ENCODE measurements around the gene KARS1. TPM values are rescaled to one million over a fixed set of nuclear protein-coding genes. Genes with fewer than 3 reads are reported as not detected.

The KARS1 gene
- total RNA-seq, 1 donor = 144 TPM

DNA sequence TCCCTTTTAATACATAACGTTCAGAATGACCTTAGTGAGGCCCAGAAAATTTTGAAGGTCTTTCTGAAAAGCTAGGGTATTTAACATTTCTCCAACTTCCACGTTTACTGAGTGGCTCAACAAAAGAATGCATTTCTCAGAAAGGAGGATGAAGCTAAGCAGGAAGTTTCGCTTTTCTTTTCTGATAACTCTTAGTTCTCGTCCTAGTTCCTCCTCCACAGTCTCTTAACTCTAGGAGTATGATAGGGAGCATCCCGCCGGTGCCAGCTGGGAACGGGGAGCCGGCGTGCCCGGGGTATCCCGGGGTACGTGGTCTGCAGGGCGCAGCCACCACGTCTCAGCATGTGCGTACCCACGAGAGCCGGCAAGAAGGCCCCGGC, 363 bp downstream of the KARS1 start:
- peak overlapping the region; percentile 99 for H3K4me3 ChIP-seq (ENCODE audit: low read depth, low read length)
- TF ChIP-seq CTCF (IDR thresholded peaks at IDR 0.05; ENCODE audit: insufficient read depth, low read length) = no peak
- DNase-seq (ENCODE audit: low read depth) = no peak

DNA sequence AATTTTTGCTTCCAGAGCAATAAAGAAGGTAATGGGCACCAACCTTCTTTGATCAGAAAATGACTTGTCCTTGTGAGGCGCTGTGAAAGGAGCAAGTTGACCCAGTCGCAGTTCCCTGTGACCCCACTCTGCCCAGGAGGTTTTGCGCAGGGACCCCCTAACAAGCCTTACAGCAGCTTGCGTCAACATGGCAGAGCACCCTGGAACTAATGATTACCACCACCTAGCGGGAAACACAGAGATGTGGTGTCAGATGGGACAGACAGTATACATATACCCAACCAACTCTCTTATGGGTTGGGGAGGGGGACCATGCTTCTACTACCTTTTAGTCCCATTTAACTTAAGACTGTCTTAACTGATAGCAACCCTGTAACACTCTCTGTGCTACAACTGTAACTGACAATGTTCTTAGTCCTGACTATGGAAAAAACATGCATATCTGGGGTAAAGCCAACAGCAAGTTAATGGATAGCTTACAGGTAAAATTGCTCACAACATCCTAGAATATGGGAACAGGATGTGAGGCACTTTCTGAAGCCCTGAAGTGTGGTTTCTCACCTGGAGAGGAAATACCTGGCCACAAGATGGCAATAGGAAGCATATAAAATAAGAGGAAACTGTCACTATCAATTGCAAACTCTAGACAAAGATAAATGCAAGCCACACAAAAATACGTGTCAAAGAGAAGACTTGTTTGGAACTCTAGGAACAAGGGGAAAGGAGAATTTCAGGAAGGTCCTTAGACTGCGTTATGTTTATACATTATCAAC, 3.0 kb downstream of the KARS1 start:
- no peak overlapping the region for H3K4me3 ChIP-seq (ENCODE audit: low read depth, low read length)
- no peak for DNase-seq (ENCODE audit: low read depth)
- no peak for TF ChIP-seq CTCF (IDR thresholded peaks at IDR 0.05; ENCODE audit: insufficient read depth, low read length)

DNA sequence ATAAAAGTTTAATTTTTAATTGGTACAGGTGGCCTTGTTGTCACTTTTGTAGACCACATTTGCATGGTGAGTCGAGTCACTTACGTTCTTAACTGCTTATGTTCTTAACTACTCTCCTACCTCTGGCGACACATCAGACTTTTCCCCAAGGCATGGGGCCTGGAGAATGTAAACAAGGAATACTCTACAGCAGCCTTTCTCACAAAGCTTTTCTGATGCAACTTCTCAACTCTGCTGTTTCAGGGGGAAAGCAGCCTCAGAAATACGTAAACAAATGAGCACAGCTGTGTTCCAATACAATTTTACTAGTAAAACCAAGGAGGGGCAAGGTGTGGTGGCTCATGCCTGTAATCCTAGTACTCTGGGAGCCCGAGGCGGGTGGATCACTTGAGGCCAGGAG, 6.9 kb downstream of the KARS1 start:
- DNase-seq (ENCODE audit: low read depth) = no peak
- no peak for TF ChIP-seq CTCF (IDR thresholded peaks at IDR 0.05; ENCODE audit: insufficient read depth, low read length)
- H3K4me3 ChIP-seq (ENCODE audit: low read depth, low read length) = no peak overlapping the region

DNA sequence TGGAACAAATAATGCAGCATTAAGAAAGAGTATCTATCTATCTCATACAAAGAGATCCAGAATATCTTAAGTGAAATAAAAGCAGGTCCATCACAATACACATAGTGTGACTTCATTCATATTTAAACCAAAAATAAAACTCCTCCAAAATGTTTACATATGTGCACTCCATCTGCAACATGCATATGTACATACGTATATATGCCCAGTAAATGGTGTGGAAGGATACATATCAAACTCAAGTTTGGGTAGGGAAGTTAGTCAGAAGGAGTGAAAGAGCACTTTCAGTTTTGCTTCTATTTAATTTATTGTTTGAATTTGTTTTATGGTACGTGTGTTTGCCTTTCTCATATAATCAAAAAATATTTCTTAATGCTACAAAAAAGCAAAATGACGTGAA, 12.4 kb downstream of the KARS1 start:
- DNase-seq (ENCODE audit: low read depth) = no peak
- TF ChIP-seq CTCF (IDR thresholded peaks at IDR 0.05; ENCODE audit: insufficient read depth, low read length) = no peak
- no peak overlapping the region for H3K4me3 ChIP-seq (ENCODE audit: low read depth, low read length)

- no peak for TF ChIP-seq CTCF (IDR thresholded peaks at IDR 0.05; ENCODE audit: insufficient read depth, low read length)
- H3K4me3 ChIP-seq (ENCODE audit: low read depth, low read length) = no peak overlapping the region
- no peak for DNase-seq (ENCODE audit: low read depth)
These were observed 14.6 kb downstream of the KARS1 start for GRCh38 chr16:75632857-75633256.

- TF ChIP-seq CTCF (IDR thresholded peaks at IDR 0.05; ENCODE audit: insufficient read depth, low read length) = no peak
- DNase-seq (ENCODE audit: low read depth) = no peak
- H3K4me3 ChIP-seq (ENCODE audit: low read depth, low read length) = no peak overlapping the region
These were observed 17.4 kb downstream of the KARS1 start for GRCh38 chr16:75630052-75630451.

GRCh38 chr16:75629132-75629531, 18.3 kb downstream of the KARS1 start:
- no peak for TF ChIP-seq CTCF (IDR thresholded peaks at IDR 0.05; ENCODE audit: insufficient read depth, low read length)
- DNase-seq (ENCODE audit: low read depth) = no peak
- H3K4me3 ChIP-seq (ENCODE audit: low read depth, low read length) = no peak overlapping the region
